ENCODE measurements around the gene IQCN.

GRCh38 chr19:18282021-18282787 lies 8.0 kb upstream of the IQCN start:
- TF ChIP-seq CTCF (IDR thresholded peaks at IDR 0.05): no peak
- no peak for TF ChIP-seq CREB1 (CRISPR knock-in tag; IDR thresholded peaks at IDR 0.05)
- TF ChIP-seq ATF2 (CRISPR knock-in tag; IDR thresholded peaks at IDR 0.05; ENCODE audit: borderline replicate concordance, low read depth): no peak
- no peak for TF ChIP-seq ESRRA (CRISPR knock-in tag; IDR thresholded peaks at IDR 0.05; ENCODE audit: borderline replicate concordance)
- TF ChIP-seq, protein P1, sequence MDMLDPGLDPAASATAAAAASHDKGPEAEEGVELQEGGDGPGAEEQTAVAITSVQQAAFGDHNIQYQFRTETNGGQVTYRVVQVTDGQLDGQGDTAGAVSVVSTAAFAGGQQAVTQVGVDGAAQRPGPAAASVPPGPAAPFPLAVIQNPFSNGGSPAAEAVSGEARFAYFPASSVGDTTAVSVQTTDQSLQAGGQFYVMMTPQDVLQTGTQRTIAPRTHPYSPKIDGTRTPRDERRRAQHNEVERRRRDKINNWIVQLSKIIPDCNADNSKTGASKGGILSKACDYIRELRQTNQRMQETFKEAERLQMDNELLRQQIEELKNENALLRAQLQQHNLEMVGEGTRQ (CRISPR knock-in tag; IDR thresholded peaks at IDR 0.05): no peak
- 0 out of 2 replicates have a peak, but pooled peaks have one; percentile 2 for TF ChIP-seq CREM (CRISPR knock-in tag; IDR thresholded peaks at IDR 0.05)
- TF ChIP-seq MAX (CRISPR knock-in tag; IDR thresholded peaks at IDR 0.05): no peak
- TF ChIP-seq, protein P2, sequence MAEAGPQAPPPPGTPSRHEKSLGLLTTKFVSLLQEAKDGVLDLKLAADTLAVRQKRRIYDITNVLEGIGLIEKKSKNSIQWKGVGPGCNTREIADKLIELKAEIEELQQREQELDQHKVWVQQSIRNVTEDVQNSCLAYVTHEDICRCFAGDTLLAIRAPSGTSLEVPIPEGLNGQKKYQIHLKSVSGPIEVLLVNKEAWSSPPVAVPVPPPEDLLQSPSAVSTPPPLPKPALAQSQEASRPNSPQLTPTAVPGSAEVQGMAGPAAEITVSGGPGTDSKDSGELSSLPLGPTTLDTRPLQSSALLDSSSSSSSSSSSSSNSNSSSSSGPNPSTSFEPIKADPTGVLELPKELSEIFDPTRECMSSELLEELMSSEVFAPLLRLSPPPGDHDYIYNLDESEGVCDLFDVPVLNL (CRISPR knock-in tag; IDR thresholded peaks at IDR 0.05; ENCODE audit: borderline replicate concordance, low read depth): no peak
- TF ChIP-seq OVOL2 (CRISPR knock-in tag; IDR thresholded peaks at IDR 0.05; ENCODE audit: borderline replicate concordance): no peak

Measured in WTC11 (cell line).